ENCODE measurements around the gene C1QTNF5. TPM values are rescaled to one million over a fixed set of nuclear protein-coding genes. Genes with fewer than 3 reads are reported as not detected.

The C1QTNF5 gene
- total and polyA plus RNA-seq, 2 donors from 2014 or later, result 40.4 to 42.8 TPM

DNA sequence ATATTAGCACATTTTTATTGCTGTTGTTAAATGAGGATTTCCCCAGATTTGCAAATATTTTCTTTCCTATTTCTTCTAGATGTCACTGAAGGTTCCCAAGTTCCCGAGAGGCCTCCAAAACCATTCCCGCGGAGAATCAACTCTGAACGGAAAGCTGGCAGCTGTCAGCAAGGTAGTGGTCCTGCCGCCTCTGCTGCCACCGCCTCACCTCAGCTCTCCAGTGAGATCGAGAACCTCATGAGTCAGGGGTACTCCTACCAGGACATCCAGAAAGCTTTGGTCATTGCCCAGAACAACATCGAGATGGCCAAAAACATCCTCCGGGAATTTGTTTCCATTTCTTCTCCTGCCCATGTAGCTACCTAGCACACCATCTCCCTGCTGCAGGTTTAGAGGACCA is 41.3 kb downstream of the C1QTNF5 start:
- DNase-seq, result no peak
- H3K36me3 ChIP-seq (ENCODE audit: control insufficient read depth in 2 of 3, insufficient read depth in 3 of 3, low read length in 3 of 3), result peaks cover 6 to 28% (median 28%) of the 10 kb centered on the region in 3 donors
- H3K27ac ChIP-seq (ENCODE audit: low read depth in 2 of 2, low read length in 2 of 2), result no peak overlapping the region
- intact Hi-C loops (cut with DNase I), result no loop called here
- no peaks in the 10 kb centered on the region for H3K27me3 ChIP-seq (ENCODE audit: control insufficient read depth, insufficient read depth, low read length)
- H3K9me3 ChIP-seq (ENCODE audit: control insufficient read depth in 2 of 3, insufficient read depth in 1 of 3, low read length in 3 of 3), result no peaks in the 10 kb centered on the region
- no peaks in the 10 kb centered on the region for H3K4me1 ChIP-seq (ENCODE audit: control insufficient read depth in 2 of 3, insufficient read depth in 2 of 3, low read depth in 1 of 3, low read length in 3 of 3)
- H3K9ac ChIP-seq (ENCODE audit: low read length in 3 of 3), result no peak overlapping the region
- no peak overlapping the region for H3K4me3 ChIP-seq (ENCODE audit: low read length in 3 of 3)
- TF ChIP-seq, protein P1, sequence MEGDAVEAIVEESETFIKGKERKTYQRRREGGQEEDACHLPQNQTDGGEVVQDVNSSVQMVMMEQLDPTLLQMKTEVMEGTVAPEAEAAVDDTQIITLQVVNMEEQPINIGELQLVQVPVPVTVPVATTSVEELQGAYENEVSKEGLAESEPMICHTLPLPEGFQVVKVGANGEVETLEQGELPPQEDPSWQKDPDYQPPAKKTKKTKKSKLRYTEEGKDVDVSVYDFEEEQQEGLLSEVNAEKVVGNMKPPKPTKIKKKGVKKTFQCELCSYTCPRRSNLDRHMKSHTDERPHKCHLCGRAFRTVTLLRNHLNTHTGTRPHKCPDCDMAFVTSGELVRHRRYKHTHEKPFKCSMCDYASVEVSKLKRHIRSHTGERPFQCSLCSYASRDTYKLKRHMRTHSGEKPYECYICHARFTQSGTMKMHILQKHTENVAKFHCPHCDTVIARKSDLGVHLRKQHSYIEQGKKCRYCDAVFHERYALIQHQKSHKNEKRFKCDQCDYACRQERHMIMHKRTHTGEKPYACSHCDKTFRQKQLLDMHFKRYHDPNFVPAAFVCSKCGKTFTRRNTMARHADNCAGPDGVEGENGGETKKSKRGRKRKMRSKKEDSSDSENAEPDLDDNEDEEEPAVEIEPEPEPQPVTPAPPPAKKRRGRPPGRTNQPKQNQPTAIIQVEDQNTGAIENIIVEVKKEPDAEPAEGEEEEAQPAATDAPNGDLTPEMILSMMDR (IDR thresholded peaks at IDR 0.05; ENCODE audit: borderline replicate concordance, extremely low read depth, insufficient read depth), result no peak
- FAIRE-seq, result no peak

DNA sequence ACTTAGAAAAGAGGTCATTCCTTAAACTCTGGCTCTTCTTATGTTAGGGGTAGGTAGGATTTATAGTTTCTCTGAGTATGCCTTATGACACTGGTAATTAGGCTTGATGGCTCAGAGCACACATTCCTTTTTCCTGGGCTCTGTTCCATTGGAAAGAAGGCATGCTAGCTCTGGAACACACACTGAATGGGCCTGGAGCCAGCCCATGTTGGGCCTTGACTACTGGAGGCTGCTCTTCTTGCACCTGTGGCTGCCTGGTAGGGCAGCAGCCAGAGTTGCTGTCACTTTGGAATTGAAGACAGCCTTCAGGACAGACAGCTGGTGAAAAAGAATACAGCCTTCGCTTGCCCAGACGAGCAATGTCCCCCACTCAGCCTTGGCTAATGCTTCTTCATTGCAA is 42.0 kb downstream of the C1QTNF5 start:
- Histone ChIP-seq H3K4me3 (ENCODE audit: low read length in 3 of 3) (no peak overlapping the region), H3K9ac (ENCODE audit: low read length in 3 of 3) (no peak overlapping the region), H3K9me3 (ENCODE audit: control insufficient read depth in 2 of 3, insufficient read depth in 1 of 3, low read length in 3 of 3) (no peaks in the 10 kb centered on the region), H3K27me3 (ENCODE audit: control insufficient read depth, insufficient read depth, low read length) (no peaks in the 10 kb centered on the region), H3K36me3 (ENCODE audit: control insufficient read depth in 2 of 3, insufficient read depth in 3 of 3, low read length in 3 of 3) (peaks cover 6 to 28% (median 25%) of the 10 kb centered on the region in 3 donors), H3K27ac (ENCODE audit: low read depth in 2 of 2, low read length in 2 of 2) (no peak overlapping the region), H3K4me1 (ENCODE audit: control insufficient read depth in 2 of 3, insufficient read depth in 2 of 3, low read depth in 1 of 3, low read length in 3 of 3) (no peaks in the 10 kb centered on the region)
- intact Hi-C loops (cut with DNase I), result no loop called here
- DNase-seq, result no peak
- FAIRE-seq, result no peak
- TF ChIP-seq, protein P1 (IDR thresholded peaks at IDR 0.05; ENCODE audit: borderline replicate concordance, extremely low read depth, insufficient read depth), result no peak

DNA sequence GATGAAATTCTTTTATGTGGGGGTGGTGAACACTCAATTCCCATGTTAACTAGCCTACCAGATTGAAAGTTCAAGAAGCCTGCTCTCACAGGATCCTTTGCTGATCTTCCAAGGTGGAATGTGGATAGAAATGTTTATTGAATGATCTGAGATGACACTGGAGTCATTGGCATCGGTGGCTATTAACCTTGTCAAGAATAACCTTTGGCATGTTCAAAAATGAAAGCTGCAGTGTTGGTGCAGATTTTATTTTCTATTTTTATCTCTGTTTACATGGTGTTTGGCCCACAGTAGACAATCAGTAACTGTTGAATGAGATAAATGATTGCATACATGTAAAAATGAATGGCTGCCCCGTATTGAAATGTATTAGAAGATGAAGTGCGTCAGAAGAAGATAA is 42.7 kb downstream of the C1QTNF5 start:
- no peaks in the 10 kb centered on the region for H3K4me1 ChIP-seq (ENCODE audit: control insufficient read depth in 2 of 3, insufficient read depth in 2 of 3, low read depth in 1 of 3, low read length in 3 of 3)
- DNase-seq (peak in 1 of 5 donors; percentile 17), FAIRE-seq (no peak)
- H3K36me3 ChIP-seq (ENCODE audit: control insufficient read depth in 2 of 3, insufficient read depth in 3 of 3, low read length in 3 of 3), result peaks cover 2 to 28% (median 25%) of the 10 kb centered on the region in 3 donors
- intact Hi-C loops (cut with DNase I), result no loop called here
- TF ChIP-seq, protein P1 (IDR thresholded peaks at IDR 0.05; ENCODE audit: borderline replicate concordance, extremely low read depth, insufficient read depth), result no peak
- H3K4me3 ChIP-seq (ENCODE audit: low read length in 3 of 3), result no peak overlapping the region
- no peaks in the 10 kb centered on the region for H3K9me3 ChIP-seq (ENCODE audit: control insufficient read depth in 2 of 3, insufficient read depth in 1 of 3, low read length in 3 of 3)
- H3K9ac ChIP-seq (ENCODE audit: low read length in 3 of 3), result no peak overlapping the region
- H3K27me3 ChIP-seq (ENCODE audit: control insufficient read depth, insufficient read depth, low read length), result no peaks in the 10 kb centered on the region
- H3K27ac ChIP-seq (ENCODE audit: low read depth in 2 of 2, low read length in 2 of 2), result no peak overlapping the region

GRCh38 chr11:119295178-119295577 is 45.5 kb downstream of the C1QTNF5 start:
- DNase-seq, result no peak
- Histone ChIP-seq H3K9me3 (ENCODE audit: control insufficient read depth in 2 of 3, insufficient read depth in 1 of 3, low read length in 3 of 3) (no peaks in the 10 kb centered on the region), H3K27me3 (ENCODE audit: control insufficient read depth, insufficient read depth, low read length) (no peaks in the 10 kb centered on the region), H3K9ac (ENCODE audit: low read length in 3 of 3) (no peak overlapping the region), H3K27ac (ENCODE audit: low read depth in 2 of 2, low read length in 2 of 2) (no peak overlapping the region), H3K4me1 (ENCODE audit: control insufficient read depth in 2 of 3, insufficient read depth in 2 of 3, low read depth in 1 of 3, low read length in 3 of 3) (no peaks in the 10 kb centered on the region), H3K36me3 (ENCODE audit: control insufficient read depth in 2 of 3, insufficient read depth in 3 of 3, low read length in 3 of 3) (peaks cover 2 to 23% (median 15%) of the 10 kb centered on the region in 3 donors), H3K4me3 (ENCODE audit: low read length in 3 of 3) (no peak overlapping the region)
- TF ChIP-seq, protein P1 (IDR thresholded peaks at IDR 0.05; ENCODE audit: borderline replicate concordance, extremely low read depth, insufficient read depth), result no peak
- FAIRE-seq, result no peak
- intact Hi-C loops (cut with DNase I), result no loop called here
